ENCODE data around the gene PGAM2. TPM values are rescaled to one million over a fixed set of nuclear protein-coding genes. Genes with fewer than 3 reads are reported as not detected.

The PGAM2 gene
- total and polyA plus RNA-seq, 2 of the 13 experiments (the other 11 are each of a cell fraction or from before 2014, with no cell fraction given), result 0.22 TPM; not detected in 1

GRCh38 chr7:44044315-44045225, 20.8 kb downstream of the PGAM2 start, which contains the start of gene DBNL (continued):
- TF ChIP-seq PRDM4 (CRISPR knock-in tag; IDR thresholded peaks at IDR 0.05; ENCODE audit: borderline replicate concordance), result no peak
- TF ChIP-seq ZNF138 (CRISPR knock-in tag; IDR thresholded peaks at IDR 0.05; ENCODE audit: low read depth), result peak; percentile 92
- no peak for TF ChIP-seq NFE2 (CRISPR knock-in tag; IDR thresholded peaks at IDR 0.05)
- peak; percentile 73 for TF ChIP-seq PHF21A (CRISPR knock-in tag; IDR thresholded peaks at IDR 0.05)
- TF ChIP-seq ZNF773 (CRISPR knock-in tag; IDR thresholded peaks at IDR 0.05; ENCODE audit: borderline replicate concordance), result no peak
- TF ChIP-seq ZKSCAN1 (IDR thresholded peaks at IDR 0.05; ENCODE audit: low read length), result no peak
- 0 out of 4 replicates have a peak, but pooled peaks of 1 of the 2 experiments have one; percentile 31 for TF ChIP-seq ATF4 (CRISPR knock-in tag; IDR thresholded peaks at IDR 0.05)
- TF ChIP-seq GMEB1 (CRISPR knock-in tag; IDR thresholded peaks at IDR 0.05; ENCODE audit: borderline replicate concordance), result peak; percentile 72; the same call in 1 of the 2 replicates
- no peak for TF ChIP-seq LRRFIP1 (CRISPR knock-in tag; conservative IDR thresholded peaks at IDR 0.05)
- peak; percentile 94 for TF ChIP-seq MAZ (IDR thresholded peaks at IDR 0.05; ENCODE audit: borderline replicate concordance, low read depth, low read length)
- TF ChIP-seq MAZ (CRISPR knock-in tag; IDR thresholded peaks at IDR 0.05; ENCODE audit: low read depth), result peak; percentile 95; the same call in 1 of the 2 replicates
- TF ChIP-seq ZNF607 (CRISPR knock-in tag; IDR thresholded peaks at IDR 0.05; ENCODE audit: borderline replicate concordance), result peak; percentile 84; the same call in 1 of the 2 replicates
- no peak for TF ChIP-seq TBL1XR1 (IDR thresholded peaks at IDR 0.05; ENCODE audit: borderline replicate concordance, low read length, partially characterized antibody)
- no peak for TF ChIP-seq ZNF282 (IDR thresholded peaks at IDR 0.05; ENCODE audit: partially characterized antibody)
- no peak; the same call in 1 of the 2 replicates for TF ChIP-seq FOXO1 (CRISPR knock-in tag; IDR thresholded peaks at IDR 0.05)
- TF ChIP-seq GTF3A (CRISPR knock-in tag; conservative IDR thresholded peaks at IDR 0.05), result no peak; the same call in 1 of the 2 replicates
- no peak for TF ChIP-seq JDP2 (CRISPR knock-in tag; IDR thresholded peaks at IDR 0.05; ENCODE audit: borderline replicate concordance)
- TF ChIP-seq FUBP1 (CRISPR knock-in tag; IDR thresholded peaks at IDR 0.05; ENCODE audit: borderline replicate concordance), result no peak

Measured in HepG2 (cell line).